Measurements from ENCODE around the gene CNTN4.

GRCh38 chr3:2614578-2614977, 515.9 kb downstream of the CNTN4 start:
- no peak for TF ChIP-seq CTCF (IDR thresholded peaks at IDR 0.05)
- no peak for TF ChIP-seq POLR2A (IDR thresholded peaks at IDR 0.05)

All from vagina (tissue), 2 donors.